Liver (tissue), 9 donors: ENCODE data around the gene PMP22. TPM values are rescaled to one million over a fixed set of nuclear protein-coding genes. Genes with fewer than 3 reads are reported as not detected.
"Not testable (repeated sequence)": the region's sequence is repeated elsewhere in the genome, so short reads cannot be mapped to it uniquely, and the experiment has no call there.

ENCODE experiments used
- DNase-seq: peaks from one replicate; pipeline ENCODE4 v3.0.0-alpha.2; 2017; ENCODE audit warnings: low spot score
- H3K27ac ChIP-seq, 2 donors: one replicate each; pipeline ENCODE4 v1.7.0; 2013; ENCODE audit warnings: inconsistent platforms in 2 of 2, low read length in 2 of 2, control low read depth in 1 of 2, low read depth in 1 of 2, mild to moderate bottlenecking in 1 of 2
- H3K27me3 ChIP-seq, 4 donors: one replicate each; pipeline versions ENCODE4 v1.6.1 to v1.7.0; 2013; ENCODE audit warnings: low read length in 3 of 4, inconsistent platforms in 1 of 4, mild to moderate bottlenecking in 1 of 4, moderate library complexity in 1 of 4; ENCODE audit not compliant: control insufficient read depth in 4 of 4, insufficient read depth in 4 of 4
- H3K36me3 ChIP-seq, 4 donors: one replicate each; pipeline versions ENCODE4 v1.6.1 to v1.7.0; 2013; ENCODE audit warnings: low read length in 3 of 4, mild to moderate bottlenecking in 3 of 4, low read depth in 1 of 4, moderate library complexity in 1 of 4; ENCODE audit not compliant: control insufficient read depth in 4 of 4, insufficient read depth in 3 of 4
- H3K4me1 ChIP-seq, 4 donors: one replicate each; pipeline versions ENCODE4 v1.6.1 to v1.7.0; 2013; ENCODE audit warnings: low read length in 3 of 4, mild to moderate bottlenecking in 3 of 4, moderate library complexity in 1 of 4; ENCODE audit not compliant: control insufficient read depth in 4 of 4, insufficient read depth in 4 of 4
- H3K4me3 ChIP-seq, 3 donors: one replicate each; pipeline versions ENCODE4 v1.6.1 to v1.7.0; 2013; ENCODE audit warnings: low read length in 3 of 3, control low read depth in 1 of 3, low read depth in 1 of 3, mild to moderate bottlenecking in 1 of 3
- H3K9ac ChIP-seq, 2 donors: one replicate each; pipeline ENCODE4 v1.7.0; 2013; ENCODE audit warnings: low read length in 2 of 2, mild to moderate bottlenecking in 2 of 2, moderate library complexity in 2 of 2, control low read depth in 1 of 2, low read depth in 1 of 2
- H3K9me3 ChIP-seq, 4 donors: one replicate each; pipeline versions ENCODE4 v1.6.1 to v1.7.0; 2013; ENCODE audit warnings: low read length in 3 of 4; ENCODE audit not compliant: control insufficient read depth in 4 of 4
- EGR1 ChIP-seq, 2 donors: IDR thresholded peaks; 2 replicates each; pipeline ENCODE4 v1.6.1; 2016 to 2018; ENCODE audit warnings: antibody characterized with exemption in 2 of 2, low read depth in 2 of 2
- FOXA1 ChIP-seq: IDR thresholded peaks from 2 replicates; pipeline ENCODE4 v1.6.1; 2016; ENCODE audit warnings: antibody characterized with exemption
- FOXA2 ChIP-seq: IDR thresholded peaks from 2 replicates; pipeline ENCODE4 v1.6.1; 2016; ENCODE audit warnings: antibody characterized with exemption
- GABPA ChIP-seq, 2 donors: IDR thresholded peaks in 1 of 2; conservative IDR thresholded peaks in 1 of 2; 2 replicates each; pipeline ENCODE4 v1.6.1; 2016; ENCODE audit warnings: antibody characterized with exemption in 2 of 2, mild to moderate bottlenecking in 1 of 2, moderate library complexity in 1 of 2
- HNF4A ChIP-seq, 2 donors: conservative IDR thresholded peaks; 2 replicates each; pipeline ENCODE4 v1.6.1; 2016; ENCODE audit warnings: antibody characterized with exemption in 2 of 2, mild to moderate bottlenecking in 2 of 2
- HNF4G ChIP-seq: IDR thresholded peaks from 2 replicates; pipeline ENCODE4 v1.6.1; 2016; ENCODE audit warnings: antibody characterized with exemption
- NR2F2 ChIP-seq: IDR thresholded peaks from 2 replicates; pipeline ENCODE4 v1.6.1; 2016; ENCODE audit warnings: antibody characterized with exemption
- RAD21 ChIP-seq, 2 donors: IDR thresholded peaks; 2 replicates each; pipeline ENCODE4 v1.6.1; 2016; ENCODE audit warnings: antibody characterized with exemption in 2 of 2, mild to moderate bottlenecking in 2 of 2
- RXRA ChIP-seq, 2 donors: IDR thresholded peaks; 2 replicates each; pipeline ENCODE4 v1.6.1; 2017 to 2018; ENCODE audit warnings: antibody characterized with exemption in 2 of 2, mild to moderate bottlenecking in 1 of 2
- SP1 ChIP-seq: IDR thresholded peaks from 2 replicates; pipeline ENCODE4 v1.6.1; 2018; ENCODE audit warnings: antibody characterized with exemption, mild to moderate bottlenecking
- YY1 ChIP-seq: IDR thresholded peaks from 2 replicates; pipeline ENCODE4 v1.6.1; 2016; ENCODE audit warnings: antibody characterized with exemption, mild to moderate bottlenecking
- WGBS: extraction: QIAGEN DNeasy Blood & Tissue Kit; methylation state at CpG from one replicate; pipeline ENCODE4 v1.1.7; 2013; 5-methylcytosine and 5-hydroxymethylcytosine counted together
- polyA plus RNA-seq, 2 donors: library from polyadenylated mRNA; stranded (reverse) in 1 of 2; unstranded in 1 of 2; fragments of 200-250 nt in 1 of 2; fragments of >200 nt in 1 of 2; fragmentation: Nextera tagmentation in 1 of 2; extraction: Ambion mirVana in 1 of 2; gene quantifications; one replicate each; pipeline versions ENCODE4 v1.2.1 to v1.2.3, GENCODE V29; 2013 to 2015
- total RNA-seq, 2 donors: library from RNA; depleted of rRNA; stranded (reverse); fragments of >200 nt; gene quantifications; one replicate each; pipeline ENCODE4 v1.2.3, GENCODE V29; 2014
- TF ChIP-seq, protein P1 (sequence below): IDR thresholded peaks from 2 replicates; pipeline ENCODE4 v1.6.1; 2016; ENCODE audit warnings: antibody characterized with exemption
- TF ChIP-seq, protein P2 (sequence below): IDR thresholded peaks from 2 replicates; pipeline ENCODE4 v1.6.1; 2016; ENCODE audit warnings: antibody characterized with exemption, mild to moderate bottlenecking
- TF ChIP-seq, protein P3 (sequence below): IDR thresholded peaks from 2 replicates; pipeline ENCODE4 v1.6.1; 2016; ENCODE audit warnings: antibody characterized with exemption
- TF ChIP-seq, protein P4 (sequence below): fragments of 150-350 bp; IDR thresholded peaks from 2 replicates; pipeline ENCODE4 v1.5.1; 2017; ENCODE audit warnings: improper control_type of control experiment, low read depth, low read length; ENCODE audit not compliant: missing input control
- donor health status: healthy.
- donor health status: healthy.
- donor health status: healthy.
- donor health status: healthy.
- donor health status: healthy.

The PMP22 gene
- total and polyA plus RNA-seq, 4 donors, result 3.2 to 9.1 (median 5.7) TPM

DNA sequence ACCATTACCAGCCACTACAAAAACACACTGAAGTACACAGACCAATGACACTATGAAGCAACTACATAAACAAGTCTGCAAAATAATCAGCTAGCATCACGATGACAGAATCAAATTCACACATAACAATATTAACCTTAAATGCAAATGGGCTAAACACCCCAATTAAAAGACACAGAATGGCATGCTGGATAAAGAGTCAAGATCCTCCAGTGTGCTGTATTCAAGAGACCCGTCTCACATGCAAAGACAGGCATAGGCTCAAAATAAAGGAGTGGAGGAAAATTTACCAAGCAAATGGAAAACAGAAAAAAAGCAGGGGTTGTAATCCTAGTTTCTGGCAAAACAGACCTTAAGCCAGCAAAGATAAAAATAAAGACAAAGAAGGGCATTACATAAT lies 64.6 kb downstream of the PMP22 start:
- peaks cover 0 to 20% (median 9%) of the 10 kb centered on the region in 4 donors for H3K9me3 ChIP-seq
- not testable (repeated sequence) for DNase-seq
- WGBS, result 83% methylated on average over 2 of the region's 2 CpGs

DNA sequence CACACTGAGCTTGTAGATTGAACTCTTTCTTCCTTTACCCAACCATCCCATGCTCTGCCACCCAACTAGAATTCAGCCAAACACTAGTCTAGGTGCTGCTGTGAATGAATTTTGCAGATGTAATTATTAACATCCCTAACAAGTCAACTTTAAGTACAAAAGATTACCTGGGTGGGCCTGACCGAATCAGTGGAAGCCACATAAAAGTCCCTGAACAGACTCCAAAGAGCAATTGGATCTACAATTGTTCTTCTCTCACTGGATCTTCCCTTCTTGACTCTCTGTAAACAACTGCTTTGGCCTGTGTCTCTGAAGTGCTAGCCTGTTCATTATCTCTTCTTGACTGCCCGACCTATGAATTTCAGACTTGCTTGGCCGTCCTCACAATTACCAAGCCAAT lies 67.9 kb downstream of the PMP22 start:
- TF ChIP-seq HNF4A (conservative IDR thresholded peaks at IDR 0.05), result no peak
- TF ChIP-seq, protein P1, sequence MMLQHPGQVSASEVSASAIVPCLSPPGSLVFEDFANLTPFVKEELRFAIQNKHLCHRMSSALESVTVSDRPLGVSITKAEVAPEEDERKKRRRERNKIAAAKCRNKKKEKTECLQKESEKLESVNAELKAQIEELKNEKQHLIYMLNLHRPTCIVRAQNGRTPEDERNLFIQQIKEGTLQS, result no peak
- TF ChIP-seq NR2F2, result no peak
- TF ChIP-seq GABPA (IDR thresholded peaks at IDR 0.05 in 1 of 2, conservative IDR thresholded peaks at IDR 0.05 in 1 of 2), result no peak
- no peak for TF ChIP-seq HNF4G
- no peak for TF ChIP-seq SP1
- no peak for TF ChIP-seq RAD21 (IDR thresholded peaks at IDR 0.05)
- TF ChIP-seq YY1, result no peak
- TF ChIP-seq, protein P2, sequence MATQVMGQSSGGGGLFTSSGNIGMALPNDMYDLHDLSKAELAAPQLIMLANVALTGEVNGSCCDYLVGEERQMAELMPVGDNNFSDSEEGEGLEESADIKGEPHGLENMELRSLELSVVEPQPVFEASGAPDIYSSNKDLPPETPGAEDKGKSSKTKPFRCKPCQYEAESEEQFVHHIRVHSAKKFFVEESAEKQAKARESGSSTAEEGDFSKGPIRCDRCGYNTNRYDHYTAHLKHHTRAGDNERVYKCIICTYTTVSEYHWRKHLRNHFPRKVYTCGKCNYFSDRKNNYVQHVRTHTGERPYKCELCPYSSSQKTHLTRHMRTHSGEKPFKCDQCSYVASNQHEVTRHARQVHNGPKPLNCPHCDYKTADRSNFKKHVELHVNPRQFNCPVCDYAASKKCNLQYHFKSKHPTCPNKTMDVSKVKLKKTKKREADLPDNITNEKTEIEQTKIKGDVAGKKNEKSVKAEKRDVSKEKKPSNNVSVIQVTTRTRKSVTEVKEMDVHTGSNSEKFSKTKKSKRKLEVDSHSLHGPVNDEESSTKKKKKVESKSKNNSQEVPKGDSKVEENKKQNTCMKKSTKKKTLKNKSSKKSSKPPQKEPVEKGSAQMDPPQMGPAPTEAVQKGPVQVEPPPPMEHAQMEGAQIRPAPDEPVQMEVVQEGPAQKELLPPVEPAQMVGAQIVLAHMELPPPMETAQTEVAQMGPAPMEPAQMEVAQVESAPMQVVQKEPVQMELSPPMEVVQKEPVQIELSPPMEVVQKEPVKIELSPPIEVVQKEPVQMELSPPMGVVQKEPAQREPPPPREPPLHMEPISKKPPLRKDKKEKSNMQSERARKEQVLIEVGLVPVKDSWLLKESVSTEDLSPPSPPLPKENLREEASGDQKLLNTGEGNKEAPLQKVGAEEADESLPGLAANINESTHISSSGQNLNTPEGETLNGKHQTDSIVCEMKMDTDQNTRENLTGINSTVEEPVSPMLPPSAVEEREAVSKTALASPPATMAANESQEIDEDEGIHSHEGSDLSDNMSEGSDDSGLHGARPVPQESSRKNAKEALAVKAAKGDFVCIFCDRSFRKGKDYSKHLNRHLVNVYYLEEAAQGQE, result no peak
- no peak for TF ChIP-seq FOXA2
- TF ChIP-seq EGR1 (IDR thresholded peaks at IDR 0.05; ENCODE audit: low read depth in 2 of 2), result no peak
- TF ChIP-seq, protein P3, sequence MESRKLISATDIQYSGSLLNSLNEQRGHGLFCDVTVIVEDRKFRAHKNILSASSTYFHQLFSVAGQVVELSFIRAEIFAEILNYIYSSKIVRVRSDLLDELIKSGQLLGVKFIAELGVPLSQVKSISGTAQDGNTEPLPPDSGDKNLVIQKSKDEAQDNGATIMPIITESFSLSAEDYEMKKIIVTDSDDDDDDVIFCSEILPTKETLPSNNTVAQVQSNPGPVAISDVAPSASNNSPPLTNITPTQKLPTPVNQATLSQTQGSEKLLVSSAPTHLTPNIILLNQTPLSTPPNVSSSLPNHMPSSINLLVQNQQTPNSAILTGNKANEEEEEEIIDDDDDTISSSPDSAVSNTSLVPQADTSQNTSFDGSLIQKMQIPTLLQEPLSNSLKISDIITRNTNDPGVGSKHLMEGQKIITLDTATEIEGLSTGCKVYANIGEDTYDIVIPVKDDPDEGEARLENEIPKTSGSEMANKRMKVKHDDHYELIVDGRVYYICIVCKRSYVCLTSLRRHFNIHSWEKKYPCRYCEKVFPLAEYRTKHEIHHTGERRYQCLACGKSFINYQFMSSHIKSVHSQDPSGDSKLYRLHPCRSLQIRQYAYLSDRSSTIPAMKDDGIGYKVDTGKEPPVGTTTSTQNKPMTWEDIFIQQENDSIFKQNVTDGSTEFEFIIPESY, result no peak
- no peak for TF ChIP-seq FOXA1
- no peak for TF ChIP-seq RXRA (IDR thresholded peaks at IDR 0.05)
- TF ChIP-seq, protein P4, sequence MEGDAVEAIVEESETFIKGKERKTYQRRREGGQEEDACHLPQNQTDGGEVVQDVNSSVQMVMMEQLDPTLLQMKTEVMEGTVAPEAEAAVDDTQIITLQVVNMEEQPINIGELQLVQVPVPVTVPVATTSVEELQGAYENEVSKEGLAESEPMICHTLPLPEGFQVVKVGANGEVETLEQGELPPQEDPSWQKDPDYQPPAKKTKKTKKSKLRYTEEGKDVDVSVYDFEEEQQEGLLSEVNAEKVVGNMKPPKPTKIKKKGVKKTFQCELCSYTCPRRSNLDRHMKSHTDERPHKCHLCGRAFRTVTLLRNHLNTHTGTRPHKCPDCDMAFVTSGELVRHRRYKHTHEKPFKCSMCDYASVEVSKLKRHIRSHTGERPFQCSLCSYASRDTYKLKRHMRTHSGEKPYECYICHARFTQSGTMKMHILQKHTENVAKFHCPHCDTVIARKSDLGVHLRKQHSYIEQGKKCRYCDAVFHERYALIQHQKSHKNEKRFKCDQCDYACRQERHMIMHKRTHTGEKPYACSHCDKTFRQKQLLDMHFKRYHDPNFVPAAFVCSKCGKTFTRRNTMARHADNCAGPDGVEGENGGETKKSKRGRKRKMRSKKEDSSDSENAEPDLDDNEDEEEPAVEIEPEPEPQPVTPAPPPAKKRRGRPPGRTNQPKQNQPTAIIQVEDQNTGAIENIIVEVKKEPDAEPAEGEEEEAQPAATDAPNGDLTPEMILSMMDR, result no peak
- H3K27me3 ChIP-seq, result peaks cover 0 to 6% (median 0%) of the 10 kb centered on the region in 4 donors
- no peaks in the 10 kb centered on the region for H3K4me1 ChIP-seq
- no peak overlapping the region for H3K9ac ChIP-seq
- no peak overlapping the region for H3K4me3 ChIP-seq
- peaks cover 0 to 20% (median 9%) of the 10 kb centered on the region in 4 donors for H3K9me3 ChIP-seq
- H3K36me3 ChIP-seq, result no peaks in the 10 kb centered on the region
- DNase-seq, result no peak
- H3K27ac ChIP-seq, result no peak overlapping the region
- 89% methylated on average over 3 of the region's 3 CpGs for WGBS

More for the DNA sequence above, 64.6 kb downstream of the PMP22 start:
- H3K4me3 ChIP-seq, H3K9ac ChIP-seq, H3K36me3 ChIP-seq, H3K27me3 ChIP-seq, H3K4me1 ChIP-seq, H3K27ac ChIP-seq: not testable (repeated sequence)
